ENCODE measurements around the gene ITPRID1.

- TF ChIP-seq POU6F1 (CRISPR knock-in tag; IDR thresholded peaks at IDR 0.05; ENCODE audit: borderline replicate concordance, low read depth): no peak
- TF ChIP-seq ZC3H10 (CRISPR knock-in tag; IDR thresholded peaks at IDR 0.05): no peak
- TF ChIP-seq ZFP30 (CRISPR knock-in tag; IDR thresholded peaks at IDR 0.05): no peak
- no peak for TF ChIP-seq PATZ1 (CRISPR knock-in tag; IDR thresholded peaks at IDR 0.05; ENCODE audit: borderline replicate concordance)
- no peak for TF ChIP-seq OSR1 (CRISPR knock-in tag; IDR thresholded peaks at IDR 0.05)
- TF ChIP-seq TOX (CRISPR knock-in tag; IDR thresholded peaks at IDR 0.05; ENCODE audit: borderline replicate concordance): no peak
- no peak for TF ChIP-seq ISL1 (CRISPR knock-in tag; IDR thresholded peaks at IDR 0.05)
- no peak for TF ChIP-seq PPARA (CRISPR knock-in tag; IDR thresholded peaks at IDR 0.05; ENCODE audit: borderline replicate concordance)
- TF ChIP-seq RARB (CRISPR knock-in tag; IDR thresholded peaks at IDR 0.05): no peak
- TF ChIP-seq ZFP3 (CRISPR knock-in tag; IDR thresholded peaks at IDR 0.05): no peak
- no peak for TF ChIP-seq ZNF8 (CRISPR knock-in tag; IDR thresholded peaks at IDR 0.05)
Measured at GRCh38 chr7:31464601-31465000, 49.3 kb upstream of the ITPRID1 start.
